Measurements from ENCODE around the gene TNIP2.

TNIP2 gene, protein sequence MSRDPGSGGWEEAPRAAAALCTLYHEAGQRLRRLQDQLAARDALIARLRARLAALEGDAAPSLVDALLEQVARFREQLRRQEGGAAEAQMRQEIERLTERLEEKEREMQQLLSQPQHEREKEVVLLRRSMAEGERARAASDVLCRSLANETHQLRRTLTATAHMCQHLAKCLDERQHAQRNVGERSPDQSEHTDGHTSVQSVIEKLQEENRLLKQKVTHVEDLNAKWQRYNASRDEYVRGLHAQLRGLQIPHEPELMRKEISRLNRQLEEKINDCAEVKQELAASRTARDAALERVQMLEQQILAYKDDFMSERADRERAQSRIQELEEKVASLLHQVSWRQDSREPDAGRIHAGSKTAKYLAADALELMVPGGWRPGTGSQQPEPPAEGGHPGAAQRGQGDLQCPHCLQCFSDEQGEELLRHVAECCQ

GRCh38 chr4:2755821-2756690, at the start of gene TNIP2:
Gene TNIP2, minus strand, starts transcription at chr4:2756336. Its CDS starts 47 bp downstream, at chr4:2756289.
- in situ Hi-C loops (cut with MboI; ENCODE audit: low sequenced_read_pairs) = no loop called here

GRCh38 chr4:2804973-2805501, 48.9 kb upstream of the TNIP2 start:
- in situ Hi-C loops (cut with MboI; ENCODE audit: low sequenced_read_pairs) = no loop called here

- in situ Hi-C loops (cut with MboI; ENCODE audit: low sequenced_read_pairs) = no loop called here
Observed at GRCh38 chr4:2804449-2804972, 48.4 kb upstream of the TNIP2 start.

- in situ Hi-C loops (cut with MboI; ENCODE audit: low sequenced_read_pairs) = no loop called here
Observed at GRCh38 chr4:2803624-2804448, 47.7 kb upstream of the TNIP2 start.

GRCh38 chr4:2802618-2803531, 46.7 kb upstream of the TNIP2 start:
- in situ Hi-C loops (cut with MboI; ENCODE audit: low sequenced_read_pairs) = no loop called here

DNA sequence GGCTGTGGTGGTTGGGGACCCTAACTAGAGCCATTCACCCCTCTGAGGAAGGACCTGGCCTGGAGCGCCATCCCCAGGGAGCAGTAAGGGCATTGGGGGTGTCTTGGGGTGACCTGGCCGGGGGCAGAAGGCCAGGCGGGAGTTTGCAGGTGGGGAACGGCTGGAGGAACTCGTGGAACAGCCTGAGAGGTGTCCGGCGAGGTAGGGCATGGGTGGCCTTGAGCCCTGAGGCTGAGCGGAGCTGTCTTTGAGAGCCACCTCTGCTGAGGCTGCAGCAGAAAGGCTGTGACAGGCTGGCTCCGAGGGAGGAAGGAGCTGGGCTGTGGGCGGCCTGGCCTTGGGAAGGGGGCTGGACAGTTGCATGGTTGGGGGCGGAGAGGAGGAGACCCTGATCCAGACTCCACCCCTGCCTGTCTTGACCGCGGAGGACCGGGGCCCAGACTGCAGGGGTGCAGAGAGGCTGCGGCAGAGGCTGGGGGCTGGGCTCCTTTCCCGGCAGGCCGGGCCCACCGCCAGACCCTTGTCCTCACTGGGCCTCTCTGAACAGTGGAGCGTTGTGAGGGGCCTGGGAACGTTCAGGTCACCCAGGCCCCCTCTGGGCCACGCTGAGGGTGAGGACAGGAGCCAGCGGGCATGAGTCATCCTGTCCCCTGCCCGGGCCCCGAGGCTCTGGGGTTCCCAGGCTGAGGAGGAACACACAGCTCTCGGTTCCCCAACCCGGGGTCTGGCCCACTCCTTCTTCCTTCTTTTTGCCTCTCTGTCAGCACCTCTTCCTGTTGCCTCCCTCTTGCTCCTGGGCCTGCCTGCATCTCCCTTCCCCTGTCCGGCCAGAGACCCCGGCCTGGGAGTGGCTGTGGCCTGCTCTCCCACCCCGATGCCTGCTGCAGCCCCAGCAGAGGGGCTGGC, 44.8 kb upstream of the TNIP2 start:
- in situ Hi-C loops (cut with MboI; ENCODE audit: low sequenced_read_pairs) = no loop called here

- in situ Hi-C loops (cut with MboI; ENCODE audit: low sequenced_read_pairs) = no loop called here
Observed at GRCh38 chr4:2799971-2800690, 44.0 kb upstream of the TNIP2 start.

DNA sequence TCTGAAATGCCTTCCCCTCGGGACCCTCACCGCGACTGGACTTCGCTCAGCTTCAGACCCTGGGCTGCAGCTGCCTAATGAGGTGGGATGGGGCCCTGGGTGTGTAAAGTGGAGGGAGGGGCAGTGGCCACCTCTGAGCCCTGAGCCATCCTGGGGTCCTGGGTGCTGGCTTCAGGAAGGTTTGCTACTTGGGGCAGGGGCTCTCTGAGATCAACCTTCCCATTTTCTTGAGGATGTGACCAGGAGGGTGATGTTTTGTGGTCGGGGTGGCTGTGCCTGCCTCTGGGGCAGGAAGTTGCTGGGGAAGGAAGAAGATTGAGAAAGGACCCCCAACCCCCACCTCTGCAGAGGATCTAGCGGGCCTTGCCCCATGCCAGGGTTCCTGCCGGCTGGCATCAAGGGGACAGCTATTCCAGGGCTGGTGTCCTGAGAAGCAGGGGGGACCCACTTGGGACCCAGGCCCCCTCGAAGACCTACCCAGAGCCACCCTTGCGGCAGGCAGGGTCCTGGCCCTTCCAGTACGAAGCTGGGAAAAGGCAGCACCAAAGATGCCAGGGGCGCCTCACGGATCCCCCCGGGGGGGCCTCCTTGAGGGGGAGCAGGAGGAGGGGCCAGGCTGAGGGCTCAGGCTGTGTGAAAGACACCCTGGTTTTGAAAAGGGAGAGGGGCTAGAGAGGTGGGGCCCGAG, 43.2 kb upstream of the TNIP2 start:
- in situ Hi-C loops (cut with MboI; ENCODE audit: low sequenced_read_pairs) = no loop called here

- in situ Hi-C loops (cut with MboI; ENCODE audit: low sequenced_read_pairs) = no loop called here
Observed at GRCh38 chr4:2798399-2799223, 42.5 kb upstream of the TNIP2 start.

GRCh38 chr4:2797545-2798305, 41.6 kb upstream of the TNIP2 start:
- in situ Hi-C loops (cut with MboI; ENCODE audit: low sequenced_read_pairs) = no loop called here

DNA sequence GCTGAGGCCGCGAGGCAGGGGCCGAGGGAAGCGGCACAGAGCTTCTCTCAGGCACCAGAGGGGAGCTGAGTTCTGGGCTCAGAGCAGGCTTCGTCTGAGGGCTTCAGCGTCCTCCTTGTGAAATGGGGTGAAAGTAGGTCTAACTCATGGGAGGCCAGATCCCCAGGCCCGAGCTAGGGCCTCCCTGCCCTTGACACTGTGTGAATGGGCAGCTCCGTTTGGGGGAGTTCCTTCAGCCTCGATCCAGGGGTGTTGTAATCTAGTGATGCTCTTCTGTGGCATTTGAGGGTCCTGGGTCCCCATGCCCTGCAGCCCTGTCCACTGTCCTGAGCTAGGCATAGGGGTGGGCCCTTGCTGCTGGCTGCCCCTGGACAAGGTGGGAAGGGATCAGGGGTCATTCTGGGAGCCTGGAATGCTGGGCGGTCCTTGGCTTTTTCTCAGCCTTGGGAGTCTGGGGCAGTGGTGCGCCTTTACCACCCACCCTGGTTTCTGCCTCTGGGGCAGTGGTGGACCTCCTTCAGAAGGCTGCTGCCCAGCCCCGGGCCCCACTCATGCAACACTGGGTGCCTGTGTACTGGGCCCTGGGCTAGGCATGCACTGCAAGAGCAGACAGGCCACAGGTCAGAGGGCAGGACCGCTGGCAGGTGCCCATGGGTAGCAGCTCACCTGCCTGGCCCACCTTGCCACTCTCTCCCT, 40.9 kb upstream of the TNIP2 start:
- in situ Hi-C loops (cut with MboI; ENCODE audit: low sequenced_read_pairs) = no loop called here

GRCh38 chr4:2795893-2796848, 40.0 kb upstream of the TNIP2 start:
- in situ Hi-C loops (cut with MboI; ENCODE audit: low sequenced_read_pairs) = no loop called here

GRCh38 chr4:2795300-2795892, 39.3 kb upstream of the TNIP2 start:
- in situ Hi-C loops (cut with MboI; ENCODE audit: low sequenced_read_pairs) = no loop called here

Measured in hTERT RPE-1 (cell line).